Measurements from ENCODE around the gene MAMDC4. TPM values are rescaled to one million over a fixed set of nuclear protein-coding genes. Genes with fewer than 3 reads are reported as not detected.
A peak's percentile ranks its signal among the peaks of the same experiment; 100 is the strongest.

The MAMDC4 gene
- total and polyA plus RNA-seq, 2 of the 13 experiments (the other 11 are each of a cell fraction or from before 2014, with no cell fraction given): 6.0 to 6.8 TPM

GRCh38 chr9:136840877-136841645 lies 11.1 kb upstream of the MAMDC4 start (continued):
- TF ChIP-seq PRDM10 (CRISPR knock-in tag; IDR thresholded peaks at IDR 0.05; ENCODE audit: low read depth) (no peak), PAX8 (CRISPR knock-in tag; IDR thresholded peaks at IDR 0.05; ENCODE audit: borderline replicate concordance) (no peak), MAFG (CRISPR knock-in tag; IDR thresholded peaks at IDR 0.05) (no peak), ZNF816 (CRISPR knock-in tag; IDR thresholded peaks at IDR 0.05; ENCODE audit: borderline replicate concordance) (no peak), SPEN (CRISPR knock-in tag; IDR thresholded peaks at IDR 0.05; ENCODE audit: low read depth) (peak; percentile 55; the same call in 1 of the 2 replicates), BCL3 (CRISPR knock-in tag; IDR thresholded peaks at IDR 0.05) (no peak; the same call in 1 of the 2 replicates), GATA4 (IDR thresholded peaks at IDR 0.05; ENCODE audit: borderline replicate concordance, low read depth) (0 out of 2 replicates have a peak, but pooled peaks have one; percentile 19), FOXA3 (CRISPR knock-in tag; IDR thresholded peaks at IDR 0.05) (no peak), SIX4 (CRISPR knock-in tag; IDR thresholded peaks at IDR 0.05) (no peak), ZNF557 (CRISPR knock-in tag; IDR thresholded peaks at IDR 0.05) (no peak), ZBTB8A (CRISPR knock-in tag; IDR thresholded peaks at IDR 0.05; ENCODE audit: borderline replicate concordance, low read depth) (peak; percentile 63; the same call in 1 of the 2 replicates), KLF13 (CRISPR knock-in tag; IDR thresholded peaks at IDR 0.05) (no peak), HMG20B (CRISPR knock-in tag; conservative IDR thresholded peaks at IDR 0.05) (0 out of 2 replicates have a peak, but pooled peaks have one; percentile 11), FOXP1 (IDR thresholded peaks at IDR 0.05) (no peak), FOXP1 (CRISPR knock-in tag; IDR thresholded peaks at IDR 0.05) (no peak), SSRP1 (CRISPR knock-in tag; IDR thresholded peaks at IDR 0.05) (no peak), E2F5 (CRISPR knock-in tag; conservative IDR thresholded peaks at IDR 0.05) (no peak), ZNF543 (CRISPR knock-in tag; IDR thresholded peaks at IDR 0.05) (0 out of 2 replicates have a peak, but pooled peaks have one; percentile 66), ATM (IDR thresholded peaks at IDR 0.05; ENCODE audit: borderline replicate concordance) (no peak), HIVEP1 (CRISPR knock-in tag; IDR thresholded peaks at IDR 0.05) (no peak; the same call in 1 of the 2 replicates), YY1 (IDR thresholded peaks at IDR 0.05; ENCODE audit: insufficient read depth, insufficient replicate concordance, low read depth, low read length) (no peak), BORCS8-MEF2B (CRISPR knock-in tag; IDR thresholded peaks at IDR 0.05) (0 out of 2 replicates have a peak, but pooled peaks have one; percentile 64), GTF3A (CRISPR knock-in tag; conservative IDR thresholded peaks at IDR 0.05) (0 out of 2 replicates have a peak, but pooled peaks have one; percentile 36), ZNF337 (CRISPR knock-in tag; IDR thresholded peaks at IDR 0.05; ENCODE audit: borderline replicate concordance, low read depth) (0 out of 2 replicates have a peak, but pooled peaks have one; percentile 31), THAP11 (CRISPR knock-in tag; IDR thresholded peaks at IDR 0.05) (no peak), FOXC1 (CRISPR knock-in tag; IDR thresholded peaks at IDR 0.05; ENCODE audit: borderline replicate concordance) (no peak)
